ENCODE data around the gene TRAFD1.

DNA sequence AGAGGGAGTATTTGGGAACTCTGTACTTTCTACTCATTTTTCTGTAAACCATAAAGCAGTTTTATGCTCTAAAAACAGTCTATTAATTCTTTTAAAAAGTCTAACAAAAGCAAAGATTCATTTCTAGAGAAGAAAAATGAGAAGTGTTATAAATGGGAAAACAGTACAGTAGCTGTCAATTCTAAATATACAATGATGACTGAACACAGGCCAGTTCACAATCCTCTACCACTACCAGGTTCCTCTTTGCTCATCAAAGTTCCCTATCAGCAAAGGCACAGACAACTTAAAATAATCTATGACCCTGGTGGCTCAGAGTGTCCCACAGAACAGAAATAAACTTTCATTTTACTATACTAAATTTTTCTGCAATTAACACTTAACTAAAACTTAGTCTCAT is 29.3 kb upstream of the TRAFD1 start:
- TF ChIP-seq, protein P1, sequence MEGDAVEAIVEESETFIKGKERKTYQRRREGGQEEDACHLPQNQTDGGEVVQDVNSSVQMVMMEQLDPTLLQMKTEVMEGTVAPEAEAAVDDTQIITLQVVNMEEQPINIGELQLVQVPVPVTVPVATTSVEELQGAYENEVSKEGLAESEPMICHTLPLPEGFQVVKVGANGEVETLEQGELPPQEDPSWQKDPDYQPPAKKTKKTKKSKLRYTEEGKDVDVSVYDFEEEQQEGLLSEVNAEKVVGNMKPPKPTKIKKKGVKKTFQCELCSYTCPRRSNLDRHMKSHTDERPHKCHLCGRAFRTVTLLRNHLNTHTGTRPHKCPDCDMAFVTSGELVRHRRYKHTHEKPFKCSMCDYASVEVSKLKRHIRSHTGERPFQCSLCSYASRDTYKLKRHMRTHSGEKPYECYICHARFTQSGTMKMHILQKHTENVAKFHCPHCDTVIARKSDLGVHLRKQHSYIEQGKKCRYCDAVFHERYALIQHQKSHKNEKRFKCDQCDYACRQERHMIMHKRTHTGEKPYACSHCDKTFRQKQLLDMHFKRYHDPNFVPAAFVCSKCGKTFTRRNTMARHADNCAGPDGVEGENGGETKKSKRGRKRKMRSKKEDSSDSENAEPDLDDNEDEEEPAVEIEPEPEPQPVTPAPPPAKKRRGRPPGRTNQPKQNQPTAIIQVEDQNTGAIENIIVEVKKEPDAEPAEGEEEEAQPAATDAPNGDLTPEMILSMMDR (IDR thresholded peaks at IDR 0.05), result no peak
- TF ChIP-seq POLR2A (IDR thresholded peaks at IDR 0.05) (no peak), POLR2AphosphoS5 (IDR thresholded peaks at IDR 0.05) (no peak)
